Stomach (tissue), 9 donors: ENCODE results near the gene FARP2. TPM values are rescaled to one million over a fixed set of nuclear protein-coding genes. Genes with fewer than 3 reads are reported as not detected.
"Not testable (repeated sequence)": the region's sequence is repeated elsewhere in the genome, so short reads cannot be mapped to it uniquely, and the experiment has no call there.

Source experiments
- DNase-seq, 2 donors: peaks; one replicate each; pipeline versions ENCODE4 v3.0.0 to v3.0.0-alpha.2; 2013 to 2019
- H3K27ac ChIP-seq, 5 donors: fragments of 200-600 bp in 4 of 5; sonication (generic) in 4 of 5; one replicate each; pipeline ENCODE4 v1.5.1; 2013 to 2019; ENCODE audit warnings: mild to moderate bottlenecking in 1 of 5, moderate library complexity in 1 of 5
- H3K27me3 ChIP-seq, 3 donors: fragments of 200-600 bp; sonication (generic); one replicate each; pipeline ENCODE4 v1.5.1; 2017 to 2019; ENCODE audit warnings: mixed run types in 1 of 3
- H3K36me3 ChIP-seq, 4 donors: fragments of 200-600 bp; sonication (generic); 1 replicate in 3 of 4; 2 replicates in 1 of 4; pipeline ENCODE4 v1.5.1; 2016 to 2019
- H3K4me1 ChIP-seq, 4 donors: fragments of 200-600 bp; sonication (generic); one replicate each; pipeline ENCODE4 v1.5.1; 2016 to 2019
- H3K4me3 ChIP-seq, 4 donors: fragments of 200-600 bp; sonication (generic) in 3 of 4; one replicate each; pipeline ENCODE4 v1.5.1; 2016 to 2019; ENCODE audit warnings: mild to moderate bottlenecking in 1 of 4
- H3K9me3 ChIP-seq, 4 donors: fragments of 200-600 bp; sonication (generic); one replicate each; pipeline ENCODE4 v1.5.1; 2016 to 2019
- EP300 ChIP-seq: sonication (generic); formaldehyde crosslinking; IDR thresholded peaks from one replicate; pipeline ENCODE4 v1.6.1; 2017; ENCODE audit warnings: antibody characterized with exemption
- POLR2A ChIP-seq, 4 donors: fragments of 450-650 bp; IDR thresholded peaks; one replicate each; pipeline ENCODE4 v1.6.1; 2016; ENCODE audit warnings: antibody characterized with exemption in 4 of 4, control low read depth in 2 of 4, mild to moderate bottlenecking in 1 of 4, moderate library complexity in 1 of 4
- POLR2AphosphoS5 ChIP-seq, 3 donors: sonication (generic); formaldehyde crosslinking; IDR thresholded peaks; one replicate each; pipeline ENCODE4 v1.6.1; 2016; ENCODE audit warnings: antibody characterized with exemption in 3 of 3
- WGBS, 5 donors: extraction: QIAGEN DNeasy Blood & Tissue Kit in 3 of 5; methylation state at CpG; one replicate each; pipeline versions ENCODE4 v1.1.5 to v1.1.7; 2013 to 2018; 5-methylcytosine and 5-hydroxymethylcytosine counted together
- intact Hi-C: fragments of 100-400 bp; cut with DNase I; formaldehyde crosslinking; loops from one replicate; pipeline ENCODE4 v1.15.1; 2023; ENCODE audit warnings: low total_unique reads
- polyA plus RNA-seq, 3 donors: library from polyadenylated mRNA; stranded (reverse); fragments of 200-250 nt; gene quantifications; one replicate each; pipeline ENCODE4 v1.2.3, GENCODE V29; 2013
- total RNA-seq, 5 donors: library from RNA; depleted of rRNA; stranded (reverse); fragments of >200 nt; gene quantifications; one replicate each; pipeline versions ENCODE4 v1.1.0 to v1.2.3, GENCODE V29; 2014 to 2016
- TF ChIP-seq, protein P1 (sequence below), 7 experiments: fragments of 450-650 bp in 4 of 7; fragments of 200-600 bp in 3 of 7; sonication (generic) in 3 of 7; IDR thresholded peaks; one replicate each; pipeline ENCODE4 v1.5.1; 2016 to 2019; ENCODE audit warnings: antibody characterized with exemption in 7 of 7, control low read depth in 2 of 7, mild to moderate bottlenecking in 1 of 7
- donor health status: healthy with polysubstance abuse.
- donor health status: Bipolar disorder and iron deficiency.
- donor health status: healthy.

FARP2 gene
- total and polyA plus RNA-seq, 8 donors, result 15.8 to 260 (median 69.1) TPM

DNA sequence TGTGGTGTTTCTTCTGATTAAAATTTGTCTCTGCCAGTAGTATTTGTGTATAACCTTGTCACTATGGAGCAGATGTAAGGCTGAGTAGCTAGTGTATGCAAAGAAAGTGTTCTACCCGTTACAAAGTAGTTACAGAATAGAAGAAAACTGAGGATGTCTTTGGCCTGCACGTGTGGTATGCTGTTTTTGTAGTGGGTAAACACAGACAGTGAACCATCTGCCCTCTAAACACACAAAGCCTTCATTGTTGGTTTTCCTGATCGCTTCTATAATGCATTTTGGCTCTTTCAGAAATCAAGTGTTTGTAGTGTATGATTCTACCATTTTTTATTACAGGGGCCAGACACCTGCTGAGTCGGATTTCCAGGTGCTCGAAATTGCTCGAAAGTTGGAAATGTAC is 61.5 kb downstream of the FARP2 start:
- Histone ChIP-seq H3K9me3 (peaks cover 0 to 4% (median 0%) of the 10 kb centered on the region in 4 donors), H3K27me3 (no peaks in the 10 kb centered on the region), H3K4me3 (no peak overlapping the region), H3K36me3 (peaks cover 35 to 99% (median 95%) of the 10 kb centered on the region in 4 donors), H3K27ac (no peak overlapping the region), H3K4me1 (peaks cover 0 to 4% (median 0%) of the 10 kb centered on the region in 4 donors)
- intact Hi-C loops, result no loop called here
- no peak for DNase-seq
- WGBS, 5 donors, result 63 to 82% (median 70%) methylated on average over 6 of the region's 6 CpGs
- TF ChIP-seq POLR2AphosphoS5 (IDR thresholded peaks at IDR 0.05), result no peak
- TF ChIP-seq EP300, result no peak

- no peak for TF ChIP-seq POLR2A (IDR thresholded peaks at IDR 0.05)
- no peak for TF ChIP-seq POLR2AphosphoS5 (IDR thresholded peaks at IDR 0.05)
- no peak for TF ChIP-seq EP300
- TF ChIP-seq, protein P1, sequence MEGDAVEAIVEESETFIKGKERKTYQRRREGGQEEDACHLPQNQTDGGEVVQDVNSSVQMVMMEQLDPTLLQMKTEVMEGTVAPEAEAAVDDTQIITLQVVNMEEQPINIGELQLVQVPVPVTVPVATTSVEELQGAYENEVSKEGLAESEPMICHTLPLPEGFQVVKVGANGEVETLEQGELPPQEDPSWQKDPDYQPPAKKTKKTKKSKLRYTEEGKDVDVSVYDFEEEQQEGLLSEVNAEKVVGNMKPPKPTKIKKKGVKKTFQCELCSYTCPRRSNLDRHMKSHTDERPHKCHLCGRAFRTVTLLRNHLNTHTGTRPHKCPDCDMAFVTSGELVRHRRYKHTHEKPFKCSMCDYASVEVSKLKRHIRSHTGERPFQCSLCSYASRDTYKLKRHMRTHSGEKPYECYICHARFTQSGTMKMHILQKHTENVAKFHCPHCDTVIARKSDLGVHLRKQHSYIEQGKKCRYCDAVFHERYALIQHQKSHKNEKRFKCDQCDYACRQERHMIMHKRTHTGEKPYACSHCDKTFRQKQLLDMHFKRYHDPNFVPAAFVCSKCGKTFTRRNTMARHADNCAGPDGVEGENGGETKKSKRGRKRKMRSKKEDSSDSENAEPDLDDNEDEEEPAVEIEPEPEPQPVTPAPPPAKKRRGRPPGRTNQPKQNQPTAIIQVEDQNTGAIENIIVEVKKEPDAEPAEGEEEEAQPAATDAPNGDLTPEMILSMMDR (IDR thresholded peaks at IDR 0.05), result no peak
- Histone ChIP-seq H3K4me3 (no peak overlapping the region), H3K9me3 (peaks cover 0 to 22% (median 4%) of the 10 kb centered on the region in 4 donors), H3K4me1 (peaks cover 0 to 4% (median 0%) of the 10 kb centered on the region in 4 donors), H3K36me3 (peaks cover 11 to 77% (median 67%) of the 10 kb centered on the region in 4 donors), H3K27ac (no peak overlapping the region), H3K27me3 (no peaks in the 10 kb centered on the region)
- no peak for DNase-seq
- intact Hi-C loops, result no loop called here
- 80 to 97% (median 94%) methylated on average over 1 to 3 of the region's 3 CpGs for WGBS, 5 donors
These were observed 65.2 kb downstream of the FARP2 start for GRCh38 chr2:241421330-241421729.

DNA sequence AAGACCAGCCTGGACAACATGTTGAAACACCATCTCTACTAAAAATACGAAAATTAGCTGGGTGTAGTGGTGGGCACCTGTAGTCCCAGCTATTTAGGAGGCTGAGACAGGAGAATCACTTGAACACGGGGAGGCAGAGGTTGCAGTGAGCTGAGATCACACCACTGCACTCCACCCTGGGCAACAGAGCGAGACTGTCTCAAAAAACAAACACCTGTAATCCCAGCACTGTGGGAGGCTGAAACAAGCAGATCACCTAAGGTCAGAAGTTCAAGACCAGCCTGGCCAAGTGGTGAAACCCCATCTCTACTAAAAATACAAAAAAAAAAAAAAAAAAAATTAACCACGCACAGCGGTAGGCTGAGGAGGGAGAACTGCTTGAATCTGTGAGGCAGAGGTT is 65.9 kb downstream of the FARP2 start:
- H3K27ac ChIP-seq, H3K4me3 ChIP-seq, H3K4me1 ChIP-seq, H3K27me3 ChIP-seq, intact Hi-C loops, DNase-seq: not testable (repeated sequence)
- WGBS, 5 donors, result 93 to 99% (median 96%) methylated on average over 4 to 5 of the region's 5 CpGs
- H3K9me3 ChIP-seq, result peaks cover 0 to 22% (median 4%) of the 10 kb centered on the region in 4 donors
- H3K36me3 ChIP-seq, result peaks cover 11 to 77% (median 63%) of the 10 kb centered on the region in 4 donors

DNA sequence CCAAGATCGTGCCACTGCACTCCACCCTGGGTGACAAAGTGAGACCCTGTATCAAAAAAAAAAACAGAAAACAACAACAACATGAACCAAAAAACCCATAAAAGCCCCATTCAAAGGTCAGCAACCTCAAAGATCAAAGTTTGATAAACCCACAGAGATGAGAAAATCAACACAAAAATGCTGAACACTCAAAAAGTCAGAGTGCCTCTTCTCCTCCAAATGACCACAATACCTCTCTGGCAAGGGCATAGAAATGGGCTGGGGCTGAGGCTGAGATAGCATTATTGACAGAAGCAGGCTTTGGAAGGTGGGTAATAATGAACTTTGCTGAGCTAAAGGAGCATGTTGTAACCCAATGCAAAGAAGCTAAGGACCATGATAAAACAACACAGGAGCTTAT is 66.3 kb downstream of the FARP2 start:
- TF ChIP-seq POLR2A (IDR thresholded peaks at IDR 0.05) (no peak), POLR2AphosphoS5 (IDR thresholded peaks at IDR 0.05) (no peak), EP300 (no peak)
- TF ChIP-seq, protein P1 (IDR thresholded peaks at IDR 0.05), result no peak
- Histone ChIP-seq H3K36me3 (peaks cover 11 to 77% (median 63%) of the 10 kb centered on the region in 4 donors), H3K9me3 (peaks cover 0 to 22% (median 4%) of the 10 kb centered on the region in 4 donors), H3K4me1 (peaks cover 0 to 4% (median 0%) of the 10 kb centered on the region in 4 donors), H3K27ac (no peak overlapping the region), H3K27me3 (no peaks in the 10 kb centered on the region), H3K4me3 (no peak overlapping the region)
- intact Hi-C loops, result no loop called here
- DNase-seq, result no peak
- WGBS, 5 donors, result 88 to 95% (median 91%) methylated on average over 1 of the region's 1 CpG

DNA sequence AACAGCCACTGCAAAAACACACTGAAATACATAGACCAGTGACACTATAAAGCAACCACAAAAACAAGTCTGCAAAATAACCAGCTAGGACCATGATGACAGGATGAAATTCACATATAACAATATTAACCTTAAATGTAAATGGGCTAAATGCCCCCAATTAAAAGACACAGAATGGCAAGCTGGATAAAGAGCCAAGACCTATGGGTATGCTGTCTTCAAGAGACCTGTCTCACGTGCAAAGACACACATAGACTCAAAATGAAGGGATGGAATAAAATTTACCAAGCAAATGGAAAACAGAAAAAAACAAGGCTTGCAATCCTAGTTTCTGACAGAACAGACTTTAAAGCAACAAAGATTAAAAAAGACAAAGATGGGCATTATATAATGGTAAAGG is 67.4 kb downstream of the FARP2 start:
- H3K4me1 ChIP-seq, DNase-seq, H3K27ac ChIP-seq, H3K27me3 ChIP-seq, intact Hi-C loops, H3K4me3 ChIP-seq: not testable (repeated sequence)
- Histone ChIP-seq H3K36me3 (peaks cover 11 to 77% (median 61%) of the 10 kb centered on the region in 4 donors), H3K9me3 (peaks cover 0 to 22% (median 4%) of the 10 kb centered on the region in 4 donors)
- WGBS, 5 donors, result 86 to 98% (median 97%) methylated on average over 1 of the region's 1 CpG

DNA sequence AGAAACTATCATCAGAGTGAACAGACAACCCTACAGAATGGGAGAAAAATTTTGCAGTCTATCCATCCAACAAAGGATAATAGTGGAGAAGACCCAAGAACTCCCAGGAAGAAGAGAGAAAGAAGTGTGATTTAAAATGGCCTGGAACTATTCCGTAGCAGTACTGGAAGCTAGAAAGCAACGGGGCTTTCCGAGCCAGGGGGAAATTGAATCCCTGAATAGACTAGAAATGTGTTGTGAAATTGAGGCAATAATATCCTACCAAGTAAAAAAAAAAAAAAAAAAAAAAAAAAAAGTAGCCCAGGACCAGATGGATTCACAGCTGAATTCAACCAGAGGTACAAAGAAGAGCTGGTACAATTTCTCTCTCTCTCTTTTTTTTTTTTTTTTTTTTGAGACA is 69.3 kb downstream of the FARP2 start:
- Histone ChIP-seq H3K27ac (no peak overlapping the region), H3K36me3 (peaks cover 7 to 78% (median 66%) of the 10 kb centered on the region in 4 donors), H3K4me3 (no peak overlapping the region), H3K27me3 (no peaks in the 10 kb centered on the region), H3K4me1 (no peaks in the 10 kb centered on the region), H3K9me3 (peaks cover 0 to 22% (median 4%) of the 10 kb centered on the region in 4 donors)
- WGBS, 5 donors, result 92 to 100% (median 96%) methylated on average over 3 of the region's 3 CpGs
- TF ChIP-seq POLR2AphosphoS5 (IDR thresholded peaks at IDR 0.05) (no peak), EP300 (no peak), POLR2A (IDR thresholded peaks at IDR 0.05) (no peak)
- TF ChIP-seq, protein P1 (IDR thresholded peaks at IDR 0.05), result no peak
- intact Hi-C loops, result no loop called here
- DNase-seq, result no peak
